Dermis microvascular lymphatic vessel endothelial cell (primary cell): Measurements from ENCODE around the gene AMBP. TPM values are rescaled to one million over a fixed set of nuclear protein-coding genes. Genes with fewer than 3 reads are reported as not detected.

Source experiments
- total RNA-seq: library from RNA; depleted of rRNA; stranded (reverse); fragments of >200 nt; gene quantifications from 2 replicates; pipeline ENCODE4 v1.2.1, GENCODE V29; 2014

Gene AMBP
- total RNA-seq, 1 donor from 2014 or later: not detected

Other genes with a start within 250 kb of the AMBP start
- 6.8 and 10.5 TPM in 2 replicates for gene ZNF618, start 202.0 kb downstream of the AMBP start, total RNA-seq
- gene KIF12, start 21.0 kb upstream of the AMBP start, total RNA-seq: not detected in 2 replicates
- gene COL27A1, start 77.2 kb upstream of the AMBP start, total RNA-seq: 1.0 and 1.1 TPM in 2 replicates
- not detected in 2 replicates for gene ORM1, start 244.8 kb upstream of the AMBP start, total RNA-seq